Measurements from ENCODE around the gene ZFP90.
"Not testable (repeated sequence)": the region's sequence is repeated elsewhere in the genome, so short reads cannot be mapped to it uniquely, and the experiment has no call there.

The ZFP90 gene

DNA sequence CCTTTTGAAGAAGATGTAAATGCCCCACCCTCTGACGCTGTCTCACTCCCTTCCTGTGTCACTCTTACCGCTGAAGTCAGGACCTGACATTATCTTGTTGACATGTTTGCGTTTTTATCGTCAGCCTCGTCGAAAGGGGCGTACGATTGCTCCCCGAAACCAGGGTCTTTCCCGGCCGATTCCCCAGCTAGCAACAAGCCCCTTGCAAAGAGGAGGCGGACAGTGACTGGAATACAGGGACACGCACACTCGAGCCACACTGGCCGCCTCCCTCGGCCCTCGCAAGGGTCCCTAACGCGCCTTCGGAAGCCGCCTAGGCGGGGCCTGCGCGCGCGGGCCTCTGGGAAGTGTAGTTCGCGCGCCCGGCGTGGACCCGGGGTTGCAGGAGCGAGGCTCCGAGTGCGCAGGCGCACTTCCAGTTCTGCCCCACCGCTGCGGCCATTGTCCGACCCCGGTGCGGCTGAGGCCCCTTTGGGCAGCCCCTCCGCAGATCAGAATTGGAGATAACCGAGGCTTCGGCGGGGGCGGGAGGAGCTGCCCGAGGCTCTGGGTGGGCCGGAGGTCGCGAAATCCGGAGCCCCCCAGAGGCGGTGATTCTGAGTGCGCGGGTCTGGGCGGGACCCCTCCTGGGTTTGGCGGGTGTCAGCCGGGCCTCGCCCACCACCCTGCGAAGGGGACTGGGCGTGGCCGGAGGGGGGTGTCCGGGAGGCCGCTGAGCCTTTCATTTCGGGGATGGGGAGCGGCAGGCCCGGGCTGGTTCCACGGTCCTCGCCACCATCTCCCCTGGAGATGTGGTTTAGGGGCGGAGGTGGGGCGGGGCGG, at the start of gene ZFP90:
TSS of gene ZFP90 (plus strand) at position 412 of the 822 bp plus-strand sequence. CDS start 502 bp downstream, outside the sequence.
- DNase-seq: peak; percentile 88

DNA sequence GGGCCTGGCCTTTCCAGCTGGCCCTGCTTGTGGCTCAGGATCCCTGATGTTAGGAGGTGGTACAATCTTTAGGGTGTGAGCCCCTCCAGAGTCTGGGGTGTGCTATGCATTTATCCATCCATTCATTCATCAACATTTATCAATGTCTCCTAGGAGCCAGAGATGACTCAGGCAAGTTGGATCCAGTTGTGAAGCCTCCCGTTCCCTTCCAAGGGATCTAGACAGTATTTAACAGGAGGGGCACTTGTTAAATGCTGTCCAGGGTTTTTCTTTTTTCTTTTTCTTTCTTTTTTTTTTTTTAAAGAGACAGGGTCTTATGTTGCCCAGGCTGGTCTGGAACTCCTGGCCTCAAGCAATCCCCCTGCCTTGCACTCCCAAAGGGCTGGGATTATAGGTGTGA, 48.7 kb upstream of the ZFP90 start:
- DNase-seq: no peak

DNA sequence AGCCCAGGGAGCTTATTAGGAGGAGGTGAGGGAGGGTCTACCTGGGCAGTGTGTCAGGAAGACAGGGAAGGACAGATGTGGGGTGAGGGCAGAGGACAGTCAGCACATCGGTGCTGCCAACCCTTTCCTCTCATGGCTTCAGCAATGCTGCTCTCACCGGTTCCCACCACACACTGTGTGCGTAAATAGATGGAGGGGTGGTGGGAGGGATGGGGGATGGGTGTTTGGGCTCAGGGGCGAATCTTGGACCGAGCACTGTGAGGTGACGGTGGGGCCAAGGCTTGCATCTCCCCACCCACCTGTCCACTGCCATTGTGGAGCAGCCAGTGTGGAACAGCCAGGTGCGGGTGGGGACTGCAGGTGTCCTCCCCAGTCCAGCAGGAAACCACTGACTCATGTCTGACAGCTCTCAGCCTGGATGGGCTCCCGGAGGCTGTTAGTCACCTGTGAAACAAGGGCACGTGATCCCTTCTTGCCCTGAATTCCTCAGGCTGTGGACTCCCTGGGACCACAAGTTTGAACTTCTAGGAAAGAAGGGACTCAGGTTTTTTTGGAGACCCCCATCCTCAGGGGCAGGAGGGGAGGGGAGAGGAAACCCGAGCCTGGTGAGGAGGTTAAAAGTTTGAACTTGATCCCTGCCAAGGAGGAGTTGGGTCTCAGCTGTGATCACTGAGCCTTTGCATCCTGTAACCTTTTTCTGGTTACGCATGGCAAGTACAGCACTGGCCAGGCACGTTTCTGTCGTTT, 48.1 kb upstream of the ZFP90 start:
- DNase-seq: no peak

DNA sequence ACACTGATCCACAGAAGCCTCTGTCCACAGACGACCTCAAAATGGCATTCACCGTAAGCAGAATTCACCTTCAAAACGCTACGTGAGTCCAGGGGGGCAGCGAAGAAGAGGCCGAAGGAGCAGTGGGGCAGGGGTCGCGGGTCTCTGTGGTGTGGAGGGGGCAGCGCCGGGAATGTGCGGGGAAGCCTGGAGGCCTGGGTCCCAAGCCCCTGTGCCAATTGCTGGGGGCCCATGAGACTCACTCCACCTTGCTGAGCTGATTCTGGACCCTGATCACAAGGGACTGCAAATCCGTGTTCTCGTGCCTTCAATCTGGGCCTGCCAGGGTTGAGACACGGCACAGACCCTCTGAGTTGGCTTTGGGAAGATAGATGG, 47.5 kb upstream of the ZFP90 start:
- DNase-seq: no peak

DNA sequence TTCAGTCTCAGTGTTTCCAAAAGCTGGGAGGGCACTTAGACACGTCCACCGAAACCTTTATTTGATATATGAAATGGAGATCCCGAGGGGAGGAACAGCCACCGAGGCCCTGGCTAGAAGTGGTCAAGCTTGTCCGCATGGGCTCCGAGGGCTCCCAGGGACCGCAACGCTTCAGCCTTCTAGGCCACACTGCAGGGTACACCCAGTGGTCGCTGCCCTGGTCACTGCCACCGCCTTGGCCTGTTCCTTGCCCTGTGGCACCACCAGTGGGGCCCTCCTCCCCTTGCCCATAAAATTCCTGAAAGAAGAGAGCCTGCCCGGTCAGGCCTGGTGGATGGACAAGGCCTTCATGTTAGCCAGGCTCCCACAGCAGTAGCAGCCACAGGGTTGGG, 46.9 kb upstream of the ZFP90 start:
- no peak for DNase-seq

DNA sequence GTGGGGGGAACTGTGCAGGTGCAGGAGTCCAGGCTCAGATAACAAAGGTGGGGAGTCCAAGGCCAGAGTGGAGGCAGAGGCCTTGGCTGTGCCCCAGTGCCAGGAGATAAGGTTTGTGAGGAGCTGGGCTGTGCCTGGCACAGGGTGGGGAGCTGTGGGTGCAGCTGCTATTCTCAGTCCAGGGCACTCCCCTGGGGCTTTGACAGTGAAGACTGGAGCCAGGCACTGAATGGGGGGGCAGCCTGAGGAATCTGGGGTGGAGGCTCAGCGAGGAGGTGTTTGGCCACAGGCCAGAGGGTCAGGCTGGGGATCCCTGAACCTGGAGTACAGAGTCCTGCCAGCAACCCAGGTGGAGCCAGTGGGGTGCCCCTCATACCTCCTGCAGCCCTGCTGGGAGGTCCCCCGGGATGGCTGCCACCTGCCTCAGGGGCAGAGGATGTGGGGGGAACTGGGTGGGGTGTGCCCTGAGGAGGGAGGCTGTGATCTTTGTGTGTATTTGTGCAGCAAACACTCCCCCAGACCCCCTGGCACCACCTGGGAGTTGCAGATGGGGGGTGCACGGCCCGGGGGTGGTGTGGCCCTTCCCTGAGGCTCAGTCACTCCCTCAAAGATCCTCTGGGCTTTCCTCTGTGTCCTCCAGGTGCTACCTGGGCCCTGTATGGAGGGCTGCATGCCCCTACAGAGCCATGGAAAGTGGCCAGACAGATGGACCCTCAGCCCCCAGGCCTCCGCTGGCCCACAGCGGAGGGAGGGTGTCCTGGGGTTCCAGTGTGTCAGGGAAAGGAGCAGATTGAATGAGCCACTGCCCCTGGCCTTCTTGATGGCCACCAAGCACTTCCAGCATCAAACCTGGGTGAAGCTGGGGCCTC, 46.3 kb upstream of the ZFP90 start:
- no peak for DNase-seq

DNA sequence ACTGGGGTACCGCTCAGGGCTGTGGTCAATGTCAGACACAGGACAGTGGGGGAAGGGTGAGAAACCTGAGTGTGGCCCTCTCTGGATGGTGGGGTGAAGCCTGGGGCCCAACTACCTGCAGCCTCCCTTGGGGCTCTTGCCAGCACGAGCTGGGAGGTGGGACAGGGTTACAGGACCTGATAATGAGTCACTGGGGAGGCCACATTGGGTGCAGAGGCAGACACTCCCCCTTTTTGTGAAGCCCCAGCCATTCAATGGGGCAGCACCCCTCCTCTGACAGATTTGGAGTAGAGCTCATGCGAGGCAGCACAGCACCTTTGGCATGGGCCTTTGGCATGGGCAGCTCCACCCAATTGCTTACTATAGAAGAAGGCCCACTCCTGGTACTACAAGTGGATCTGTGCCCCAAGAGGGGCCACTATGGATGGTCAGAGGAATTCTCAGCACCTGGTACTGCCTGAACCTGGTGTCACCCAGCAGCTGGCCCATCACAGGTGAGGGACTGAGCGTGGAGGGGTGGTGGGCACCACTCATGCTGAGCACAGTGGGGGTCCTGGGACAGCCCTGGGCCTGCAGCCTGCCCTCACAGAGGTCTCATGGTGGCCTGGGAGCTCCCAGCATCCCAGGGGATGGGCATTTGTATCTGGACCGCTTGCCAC, 45.5 kb upstream of the ZFP90 start:
- no peak for DNase-seq

DNA sequence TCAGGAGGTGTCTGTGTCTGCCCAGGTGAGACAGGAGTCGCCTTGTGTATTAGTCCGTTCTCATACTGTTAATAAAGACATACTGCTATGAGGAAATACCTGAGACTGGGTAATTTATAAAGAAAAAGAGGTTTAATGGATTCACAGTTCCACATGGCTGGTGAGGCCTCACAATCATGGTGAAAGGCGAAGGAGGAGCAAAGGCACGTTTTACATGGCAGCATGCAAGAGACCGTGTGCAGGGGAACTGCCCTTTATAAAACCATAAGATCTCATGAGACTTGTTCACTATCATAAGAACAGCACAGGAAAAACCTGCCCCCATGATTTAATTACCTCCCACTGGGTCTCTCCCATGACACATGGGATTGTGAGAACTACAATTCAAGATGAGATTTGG, 44.8 kb upstream of the ZFP90 start:
- not testable (repeated sequence) for DNase-seq

DNA sequence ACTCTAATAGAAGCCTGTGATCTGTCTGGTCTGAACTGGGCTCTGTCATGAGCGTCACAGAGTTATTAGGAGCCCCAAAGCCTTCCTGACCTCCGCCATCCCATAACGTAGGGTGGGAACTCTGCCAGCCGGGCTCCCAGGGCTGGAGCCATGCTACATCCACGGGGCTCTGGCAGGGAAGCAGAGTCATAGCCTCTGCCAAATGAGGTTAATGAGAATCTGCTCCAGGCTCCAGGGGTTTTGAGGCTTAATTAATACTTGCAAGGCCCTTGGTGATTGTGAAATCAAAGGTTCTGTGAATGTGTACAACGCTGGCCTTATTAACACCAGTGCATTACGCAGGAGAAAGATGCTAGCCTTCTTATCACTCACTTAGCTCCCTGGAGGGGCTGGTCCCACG, 42.4 kb upstream of the ZFP90 start:
- no peak for DNase-seq

DNA sequence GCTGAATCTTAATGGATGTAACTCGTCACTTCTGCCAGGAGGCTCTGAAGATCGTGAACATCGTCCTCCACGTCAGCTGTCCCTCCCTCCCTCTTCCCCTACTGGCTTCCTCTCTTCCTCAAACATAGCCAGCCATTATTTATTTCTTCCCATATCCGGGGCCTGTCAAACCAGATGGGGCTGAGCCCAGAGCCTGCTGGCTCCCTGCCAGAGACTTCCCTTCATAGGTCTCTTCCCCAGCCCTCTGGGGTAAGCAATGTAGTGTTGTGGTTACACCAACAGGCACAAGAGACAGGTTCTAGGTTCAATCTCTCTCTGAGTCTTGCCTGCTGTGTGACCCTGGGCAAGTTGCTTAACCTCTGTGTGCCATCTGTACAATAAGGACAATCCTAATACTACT, 40.1 kb upstream of the ZFP90 start:
- no peak for DNase-seq

DNA sequence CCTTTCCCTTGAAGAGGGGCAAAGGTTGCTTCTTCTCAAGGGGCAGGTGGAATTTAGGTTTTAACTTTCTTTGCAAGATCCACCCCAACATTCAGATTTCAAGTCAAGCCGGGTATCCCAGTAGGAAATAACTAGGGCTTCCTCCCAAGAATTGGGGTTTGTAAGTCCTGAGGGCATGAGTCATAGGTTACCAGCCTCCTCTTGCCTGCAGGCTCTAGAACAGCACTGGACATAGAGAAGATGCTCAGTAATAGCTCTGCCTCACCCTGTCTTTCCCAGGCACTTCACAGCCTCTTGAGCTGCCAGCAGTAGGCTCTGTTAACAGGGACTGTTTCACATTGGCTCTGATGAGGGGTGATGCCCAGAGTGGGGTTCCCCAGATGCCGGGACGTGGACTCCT, 35.8 kb upstream of the ZFP90 start:
- no peak for DNase-seq

DNA sequence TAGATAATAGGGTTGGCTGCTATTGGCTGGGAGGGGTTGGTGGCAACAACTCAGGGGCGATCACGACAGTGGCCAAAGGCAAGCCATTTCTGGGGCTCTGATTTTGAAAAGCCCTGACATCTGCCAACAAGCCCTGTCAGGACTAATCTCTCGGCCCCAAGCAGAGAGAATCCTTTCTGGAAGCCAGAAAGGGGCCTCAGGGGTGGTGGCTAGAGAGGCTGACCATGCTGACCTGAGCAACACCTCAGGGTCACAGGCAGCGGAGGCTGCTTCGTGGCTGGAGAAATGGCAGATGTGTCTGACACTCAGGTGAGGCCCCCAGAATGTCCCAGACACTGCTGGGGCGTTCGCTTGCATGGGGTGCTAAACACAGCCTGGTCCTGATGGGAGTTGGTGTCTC, 35.0 kb upstream of the ZFP90 start:
- no peak for DNase-seq

DNA sequence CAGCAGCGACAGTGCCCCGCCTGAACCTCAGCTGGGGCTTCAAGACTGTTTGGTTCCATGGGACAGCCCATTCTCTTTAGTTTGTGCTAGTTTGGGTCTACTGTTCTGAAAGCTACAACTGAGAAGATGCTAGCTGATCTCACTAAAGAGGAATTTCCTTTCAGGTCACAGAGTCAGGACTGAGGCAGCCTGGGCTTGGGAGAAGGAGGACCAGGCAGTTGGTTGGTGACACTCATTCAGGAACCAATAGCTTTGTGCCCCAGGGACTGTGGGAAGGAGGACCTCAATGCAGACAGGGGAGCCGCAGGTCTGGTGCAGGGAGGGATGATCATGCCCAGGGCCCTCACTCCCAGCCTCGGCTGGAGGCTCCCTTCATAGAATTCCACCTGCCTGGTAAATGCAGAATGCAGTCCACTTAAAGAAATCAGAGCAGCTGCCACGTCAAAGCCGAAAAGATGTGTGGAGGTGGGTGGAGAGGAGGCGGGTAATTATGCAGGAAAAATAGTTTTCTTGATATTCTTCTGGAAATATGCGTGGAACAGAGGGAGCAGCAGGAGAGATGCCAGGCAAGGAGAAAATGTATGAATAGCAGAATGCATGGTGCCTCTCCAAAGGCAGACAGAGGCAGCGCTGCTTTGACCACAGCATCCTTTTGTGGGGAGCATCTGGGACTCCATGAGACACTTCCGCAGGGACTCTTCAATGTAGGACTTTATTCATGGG, 32.6 kb upstream of the ZFP90 start:
- no peak for DNase-seq

DNA sequence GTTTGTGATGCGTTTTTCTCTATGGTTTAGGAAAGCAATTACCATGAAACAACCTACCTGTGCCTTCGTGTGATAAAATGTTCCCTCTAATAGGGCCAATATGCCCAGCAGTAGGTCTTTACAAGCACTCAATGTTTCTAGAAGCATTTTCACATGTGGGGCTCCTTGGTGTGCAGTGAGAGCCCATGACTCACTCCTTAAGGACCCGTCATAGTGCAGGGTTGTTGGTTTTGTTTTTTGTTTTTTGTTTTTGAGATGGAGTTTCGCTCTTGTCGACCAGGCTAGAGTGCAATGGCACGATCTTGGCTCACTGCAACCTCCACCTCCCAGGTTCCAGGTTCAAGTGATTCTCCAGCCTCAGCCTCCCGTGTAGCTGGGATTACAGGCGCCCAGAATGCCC, 31.1 kb upstream of the ZFP90 start:
- no peak for DNase-seq

DNA sequence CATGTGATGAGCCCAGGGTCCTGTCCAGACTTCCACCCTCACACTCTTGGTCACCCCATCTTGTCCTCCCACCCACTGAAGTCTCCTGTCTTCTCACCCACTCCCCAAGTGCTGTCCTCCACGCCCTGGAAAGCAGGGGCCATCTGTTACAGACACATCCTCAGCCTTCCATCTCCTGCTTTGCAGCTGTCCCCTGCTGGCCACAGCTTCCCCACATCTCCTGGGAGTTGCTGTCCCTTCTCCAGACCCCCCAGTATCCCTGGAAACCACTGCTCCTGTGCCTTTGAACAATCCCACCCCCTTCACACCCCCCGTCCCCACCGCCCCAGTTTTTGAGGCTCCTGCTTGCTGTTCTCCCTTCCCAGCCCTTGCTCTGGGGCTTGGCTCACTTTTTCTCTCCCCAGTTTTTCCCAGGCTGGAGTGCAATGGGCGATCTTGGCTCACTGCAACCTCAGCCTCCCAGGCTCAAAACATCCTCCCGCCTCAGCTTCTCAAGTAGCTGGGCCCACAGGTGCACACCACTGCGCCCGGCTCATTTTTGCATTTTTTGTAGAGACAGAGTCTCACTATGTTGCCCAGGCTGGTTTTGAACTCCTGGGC, 30.4 kb upstream of the ZFP90 start:
- no peak for DNase-seq

DNA sequence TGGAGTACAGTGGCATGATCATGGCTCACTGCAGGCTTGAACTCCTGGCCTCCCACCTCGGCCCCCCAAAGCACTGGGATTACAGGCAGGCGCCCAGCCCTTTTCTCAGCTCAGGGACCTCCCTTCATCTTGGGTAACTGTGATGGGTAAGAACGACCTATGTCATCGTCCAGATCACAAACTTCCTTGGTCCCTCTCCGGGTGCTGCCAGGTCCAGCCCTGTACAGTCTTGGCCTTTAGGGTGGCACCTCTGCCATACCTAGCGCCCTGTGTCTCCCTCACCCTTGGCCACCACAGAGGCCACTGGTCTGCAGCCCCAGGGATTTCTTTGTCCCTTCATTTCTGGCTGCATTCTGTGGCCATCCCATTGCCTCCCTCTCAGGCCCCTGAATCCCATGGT, 29.7 kb upstream of the ZFP90 start:
- DNase-seq: no peak

DNA sequence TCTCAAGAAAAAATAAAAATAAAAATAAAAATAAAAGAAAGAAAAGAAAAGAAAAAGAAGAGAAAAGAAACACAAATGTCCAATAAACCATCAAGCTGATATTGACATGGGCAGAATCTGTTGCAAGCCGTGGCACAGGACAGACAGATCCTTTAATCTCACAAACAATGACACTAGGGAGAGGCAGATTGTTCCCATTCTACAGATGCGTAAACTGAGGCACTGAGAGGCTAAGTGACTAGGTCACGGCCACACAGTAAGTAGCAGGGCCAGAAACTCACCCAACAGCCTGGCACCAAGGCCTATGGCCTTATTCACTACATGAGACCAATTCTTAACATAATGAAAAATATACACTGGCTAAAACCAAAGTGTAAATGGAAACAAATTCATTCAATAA, 28.3 kb upstream of the ZFP90 start:
- no peak for DNase-seq

DNA sequence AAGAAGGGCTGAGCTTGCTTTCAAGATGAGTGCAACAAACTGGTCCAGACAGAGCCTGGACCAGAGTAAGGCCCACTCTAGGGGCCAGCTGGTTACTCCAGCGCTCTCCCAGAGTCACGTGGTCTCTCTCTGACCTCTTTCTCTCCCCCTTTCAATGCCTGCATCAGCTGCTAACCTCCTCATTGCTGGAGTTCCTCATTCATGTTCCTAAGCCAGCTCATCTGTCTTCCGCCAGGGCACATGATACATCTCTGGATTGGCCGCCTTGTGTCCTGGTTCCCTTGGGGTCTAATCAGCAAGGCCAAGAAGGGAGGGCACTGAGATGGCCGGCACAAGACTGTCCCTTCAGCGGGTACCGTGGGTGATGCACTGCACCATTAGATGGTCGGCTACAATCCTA, 26.9 kb upstream of the ZFP90 start:
- DNase-seq: no peak

DNA sequence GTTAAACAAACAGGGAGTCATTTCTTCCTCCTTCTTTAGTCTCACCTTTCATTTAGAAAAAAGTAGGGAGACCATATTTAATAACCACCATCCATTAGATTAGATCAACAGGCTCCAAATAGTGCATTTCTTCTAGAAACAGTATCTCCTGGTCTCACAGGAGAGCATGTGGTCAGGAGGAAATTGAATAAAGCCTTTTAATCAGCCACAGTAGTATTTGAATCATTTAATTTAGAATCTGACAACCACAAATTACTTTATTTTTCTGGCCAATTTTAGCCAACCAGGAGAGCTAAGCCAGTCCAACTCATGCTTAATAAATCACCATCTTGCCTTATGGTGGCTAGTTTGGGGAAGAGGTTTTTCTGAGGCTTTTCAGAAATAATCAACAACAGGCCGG, 26.3 kb upstream of the ZFP90 start:
- no peak for DNase-seq

DNA sequence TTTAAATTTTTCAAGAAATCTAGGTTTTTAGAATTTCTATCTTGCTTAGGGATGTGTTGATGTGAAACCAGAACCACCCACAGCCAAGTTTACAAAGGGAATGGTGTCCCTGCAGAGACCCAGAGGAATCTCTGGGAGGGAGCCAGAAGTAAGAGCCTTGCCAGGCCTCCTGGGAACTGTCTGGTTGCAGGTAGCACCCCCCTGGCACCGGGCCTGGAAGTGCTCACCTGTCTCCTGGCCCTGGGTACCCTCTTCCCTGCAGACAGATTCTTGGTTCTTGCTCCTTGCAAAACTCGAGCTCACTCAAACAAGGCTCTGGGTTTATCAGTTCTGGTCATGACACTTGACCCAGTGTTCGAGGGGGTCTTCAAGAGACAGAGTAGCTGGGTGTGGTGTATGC, 24.6 kb upstream of the ZFP90 start:
- DNase-seq: no peak

DNA sequence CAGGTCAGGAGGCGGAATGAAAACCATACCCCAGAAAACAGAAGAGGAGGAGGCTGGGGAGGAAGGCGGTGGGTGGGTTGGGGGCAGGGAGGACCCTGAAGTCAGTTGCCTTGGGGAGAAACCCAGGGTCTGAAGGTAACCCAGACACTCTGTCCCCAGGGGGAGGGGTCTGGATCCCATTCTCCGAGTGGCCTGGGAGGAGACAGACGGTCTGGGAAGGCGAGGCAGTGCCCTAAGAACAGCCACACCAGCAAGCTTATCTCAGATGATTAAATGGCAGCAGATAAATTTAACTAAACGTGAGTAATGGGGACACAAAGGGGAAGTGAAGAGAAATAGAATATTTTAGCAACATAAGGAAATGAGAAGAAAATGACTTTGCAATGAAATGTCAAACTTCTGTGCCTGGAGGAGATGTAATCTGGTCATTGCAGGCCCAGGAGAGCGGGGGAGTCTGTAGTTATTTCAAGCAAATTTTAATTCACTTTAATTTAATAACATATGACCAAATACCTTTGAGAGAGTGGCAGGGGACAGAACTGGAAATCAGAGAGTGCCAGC, 21.4 kb upstream of the ZFP90 start:
- DNase-seq: no peak
